ENCODE data around the gene GRID2.
"Not testable (repeated sequence)": the region's sequence is repeated elsewhere in the genome, so short reads cannot be mapped to it uniquely, and the experiment has no call there.

Gene GRID2

DNA sequence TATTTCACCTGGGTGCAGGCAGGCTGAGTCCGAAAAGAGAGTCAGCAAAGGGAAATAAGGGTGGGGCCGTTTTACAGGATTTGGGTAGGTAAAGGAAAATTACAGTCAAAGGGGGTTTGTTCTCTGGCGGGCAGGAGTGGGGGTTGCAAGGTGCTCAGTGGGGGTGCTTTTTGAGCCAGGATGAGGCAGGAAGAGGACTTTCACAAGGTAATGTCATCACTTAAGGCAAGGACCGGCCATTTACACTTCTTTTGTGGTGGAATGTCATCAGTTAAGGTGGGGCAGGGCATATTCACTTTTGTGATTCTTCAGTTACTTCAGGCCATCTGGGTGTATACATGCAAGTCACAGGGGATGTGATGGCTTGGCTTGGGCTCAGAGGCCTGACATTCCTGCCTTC lies 32.2 kb upstream of the GRID2 start:
- not testable (repeated sequence) for H3K27me3 Mint-ChIP-seq; H3K36me3 Mint-ChIP-seq; H3K4me1 Mint-ChIP-seq (ENCODE audit: low read depth); H3K9me3 Mint-ChIP-seq (ENCODE audit: low read depth); H3K27ac Mint-ChIP-seq; H3K4me3 Mint-ChIP-seq

DNA sequence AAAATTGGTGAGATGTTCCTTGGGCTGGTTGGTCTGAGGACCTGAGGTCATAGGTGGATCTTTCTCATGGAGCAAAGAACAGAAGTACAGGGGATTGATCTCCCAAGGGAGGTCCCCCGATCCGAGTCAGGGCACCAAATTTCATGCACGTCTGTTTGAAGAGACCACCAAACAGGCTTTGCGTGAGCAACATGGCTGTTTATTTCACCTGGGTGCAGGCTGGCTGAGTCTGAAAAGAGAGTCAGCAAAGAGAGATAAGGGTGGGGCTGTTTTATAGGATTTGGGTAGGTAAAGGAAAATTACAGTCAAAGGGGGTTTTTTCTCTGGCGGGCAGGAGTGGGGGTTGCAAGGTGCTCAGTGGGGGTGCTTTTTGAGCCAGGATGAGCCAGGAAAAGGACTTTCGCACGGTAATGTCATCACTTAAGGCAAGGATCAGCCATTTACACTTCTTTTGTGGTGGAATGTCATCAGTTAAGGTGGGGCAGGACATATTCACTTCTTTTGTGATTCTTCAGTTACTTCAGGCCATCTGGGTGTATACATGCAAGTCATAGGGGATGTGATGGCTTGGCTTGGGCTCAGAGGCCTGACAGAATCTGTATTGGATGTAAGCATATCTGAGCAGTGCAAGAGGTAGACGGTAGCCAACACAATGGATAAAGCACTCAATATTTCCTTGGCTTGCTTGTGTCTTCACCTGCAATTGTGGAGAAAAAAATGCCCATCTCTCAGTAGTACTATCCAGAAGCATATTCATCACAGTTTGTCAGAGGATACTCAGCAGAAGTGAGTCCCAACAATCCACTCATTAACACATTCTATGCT lies 26.5 kb upstream of the GRID2 start:
- H3K9me3 Mint-ChIP-seq (ENCODE audit: low read depth); H3K4me3 Mint-ChIP-seq; H3K36me3 Mint-ChIP-seq; H3K27me3 Mint-ChIP-seq; H3K4me1 Mint-ChIP-seq (ENCODE audit: low read depth); H3K27ac Mint-ChIP-seq: not testable (repeated sequence)

DNA sequence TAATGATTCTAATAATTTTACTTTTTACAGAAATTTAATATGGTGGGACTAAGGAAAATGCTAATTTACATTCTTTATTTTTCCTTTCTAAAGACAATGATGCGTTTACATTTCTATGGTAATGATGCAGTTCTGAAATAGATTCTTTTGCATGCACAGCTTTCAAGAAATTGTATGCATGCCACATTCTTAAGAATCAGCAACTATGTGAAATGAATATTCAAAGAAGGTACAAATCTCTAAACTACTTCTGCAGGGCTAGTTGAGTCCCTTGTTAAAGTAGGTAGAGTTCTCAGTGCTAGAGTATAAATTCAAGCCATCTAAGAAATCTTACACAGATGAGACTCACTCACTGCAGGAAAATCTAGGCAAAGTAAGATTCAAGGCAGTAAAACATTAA lies 24.5 kb upstream of the GRID2 start:
- Mint-ChIP-seq H3K27me3 (no peaks in the 10 kb centered on the region), H3K9me3 (ENCODE audit: low read depth) (peaks cover 7% of the 10 kb centered on the region)

DNA sequence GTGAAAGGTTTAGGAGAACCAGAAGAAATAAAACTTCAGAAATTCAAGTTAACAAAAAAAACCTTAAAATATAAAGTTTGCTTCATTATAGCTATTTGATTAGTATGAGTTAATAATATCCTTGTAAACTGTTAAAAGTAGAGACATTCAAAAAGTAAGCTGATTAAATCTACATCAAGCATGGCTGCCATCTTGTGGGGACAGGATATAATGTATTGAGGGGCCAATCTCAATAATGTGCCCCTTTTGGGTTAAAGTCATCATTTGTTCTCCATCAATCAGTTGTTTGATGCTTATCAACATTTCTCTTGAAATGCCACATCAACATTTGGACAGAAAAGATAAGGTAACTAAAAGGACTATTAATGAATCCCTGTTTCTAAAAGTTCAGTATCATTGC lies 4.6 kb upstream of the GRID2 start:
- peaks cover 4% of the 10 kb centered on the region for H3K9me3 Mint-ChIP-seq (ENCODE audit: low read depth)
- H3K4me1 Mint-ChIP-seq (ENCODE audit: low read depth): no peaks in the 10 kb centered on the region
- H3K27ac Mint-ChIP-seq: no peak overlapping the region
- no peaks in the 10 kb centered on the region for H3K27me3 Mint-ChIP-seq
- H3K4me3 Mint-ChIP-seq: no peak overlapping the region
- H3K36me3 Mint-ChIP-seq: no peaks in the 10 kb centered on the region

More for the DNA sequence above, 24.5 kb upstream of the GRID2 start:
- Mint-ChIP-seq H3K36me3 (no peaks in the 10 kb centered on the region), H3K27ac (no peak overlapping the region), H3K4me3 (no peak overlapping the region), H3K4me1 (ENCODE audit: low read depth) (no peaks in the 10 kb centered on the region)

DNA sequence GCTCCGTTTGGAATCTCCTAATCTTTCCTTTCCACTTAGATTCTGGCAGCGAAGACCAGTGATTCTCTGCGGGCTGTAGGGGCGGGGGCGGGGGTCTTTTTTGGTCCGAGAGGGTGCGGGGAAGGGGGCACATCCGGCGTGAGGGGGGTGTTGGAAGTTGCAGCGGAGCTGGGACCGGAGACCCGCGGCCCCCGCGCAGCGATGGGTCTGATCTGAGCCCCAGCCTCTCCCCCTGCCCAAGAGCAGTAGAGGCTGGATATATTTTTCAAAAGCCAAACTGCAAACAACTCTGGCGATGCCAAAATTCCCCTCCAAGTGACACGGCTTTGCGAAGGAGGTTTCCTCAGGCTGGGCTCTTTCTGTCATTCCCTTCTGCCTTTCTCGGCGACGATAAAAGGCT lies 355 bp downstream of the GRID2 start:
- peaks cover 4% of the 10 kb centered on the region for H3K4me1 Mint-ChIP-seq (ENCODE audit: low read depth)
- H3K27me3 Mint-ChIP-seq: peaks cover 22% of the 10 kb centered on the region

DNA sequence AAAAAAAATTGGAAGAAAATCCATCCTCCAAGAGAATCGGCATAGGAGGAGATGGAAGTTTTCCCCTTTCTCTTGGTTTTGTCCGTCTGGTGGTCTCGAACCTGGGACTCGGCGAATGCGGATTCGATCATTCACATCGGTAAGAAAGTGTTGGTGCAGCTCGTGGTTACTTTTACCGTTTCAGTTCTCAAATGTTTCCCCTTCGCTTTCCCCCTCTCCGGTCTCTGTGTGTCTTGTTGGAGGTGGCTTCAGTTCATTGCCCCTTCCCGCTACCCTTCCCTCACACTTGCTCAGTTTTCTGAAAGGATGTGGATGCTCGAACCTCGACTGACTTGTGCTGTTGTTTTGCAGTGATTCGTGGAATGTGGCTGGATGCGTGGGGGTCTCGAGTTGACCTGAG lies 840 bp downstream of the GRID2 start:
- H3K4me3 Mint-ChIP-seq: no peak overlapping the region
- no peak overlapping the region for H3K27ac Mint-ChIP-seq
- peaks cover 4% of the 10 kb centered on the region for H3K4me1 Mint-ChIP-seq (ENCODE audit: low read depth)
- no peaks in the 10 kb centered on the region for H3K9me3 Mint-ChIP-seq (ENCODE audit: low read depth)
- peaks cover 22% of the 10 kb centered on the region for H3K27me3 Mint-ChIP-seq
- H3K36me3 Mint-ChIP-seq: no peaks in the 10 kb centered on the region

More for the DNA sequence above, 355 bp downstream of the GRID2 start:
- no peaks in the 10 kb centered on the region for H3K36me3 Mint-ChIP-seq
- no peak overlapping the region for H3K4me3 Mint-ChIP-seq
- no peaks in the 10 kb centered on the region for H3K9me3 Mint-ChIP-seq (ENCODE audit: low read depth)
- H3K27ac Mint-ChIP-seq: no peak overlapping the region

DNA sequence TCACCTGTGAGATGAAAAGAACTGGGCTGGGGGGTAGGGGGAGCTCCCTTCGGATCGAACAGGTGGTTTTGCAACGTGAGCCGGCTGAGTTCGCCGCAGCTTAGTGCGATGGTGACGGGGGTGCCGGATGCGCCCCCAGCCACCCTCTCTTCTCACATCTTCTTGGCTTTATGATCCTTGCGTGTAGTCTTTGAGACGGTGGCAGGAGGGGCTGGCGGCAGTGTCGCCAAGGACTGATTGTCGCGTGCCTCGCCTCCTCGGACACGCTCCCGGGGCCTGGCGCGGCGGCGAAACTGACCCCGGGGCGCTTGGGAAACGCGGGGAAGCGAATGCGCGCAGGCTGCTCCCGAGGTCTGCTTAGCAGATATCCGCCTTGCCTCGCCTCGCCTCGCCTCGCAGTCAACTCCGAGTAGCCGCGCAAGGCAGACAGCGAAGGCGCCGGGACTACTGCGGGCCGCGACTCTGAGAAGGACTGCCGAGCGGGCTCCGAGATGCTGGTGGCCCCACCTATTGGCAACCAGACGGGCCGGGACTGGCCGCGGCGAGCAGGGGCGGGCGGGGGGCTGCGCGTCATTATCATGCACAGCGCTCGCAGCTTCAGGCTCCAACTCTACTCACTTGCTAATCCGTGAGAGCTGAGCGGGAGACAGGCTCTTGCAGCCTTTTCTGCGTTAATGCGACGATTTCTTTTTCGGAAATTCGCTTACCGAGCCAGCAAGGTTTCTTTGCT lies 1.5 kb downstream of the GRID2 start:
- Mint-ChIP-seq H3K27ac (no peak overlapping the region), H3K36me3 (no peaks in the 10 kb centered on the region), H3K9me3 (ENCODE audit: low read depth) (no peaks in the 10 kb centered on the region), H3K27me3 (peaks cover 22% of the 10 kb centered on the region), H3K4me1 (ENCODE audit: low read depth) (peaks cover 4% of the 10 kb centered on the region), H3K4me3 (no peak overlapping the region)

DNA sequence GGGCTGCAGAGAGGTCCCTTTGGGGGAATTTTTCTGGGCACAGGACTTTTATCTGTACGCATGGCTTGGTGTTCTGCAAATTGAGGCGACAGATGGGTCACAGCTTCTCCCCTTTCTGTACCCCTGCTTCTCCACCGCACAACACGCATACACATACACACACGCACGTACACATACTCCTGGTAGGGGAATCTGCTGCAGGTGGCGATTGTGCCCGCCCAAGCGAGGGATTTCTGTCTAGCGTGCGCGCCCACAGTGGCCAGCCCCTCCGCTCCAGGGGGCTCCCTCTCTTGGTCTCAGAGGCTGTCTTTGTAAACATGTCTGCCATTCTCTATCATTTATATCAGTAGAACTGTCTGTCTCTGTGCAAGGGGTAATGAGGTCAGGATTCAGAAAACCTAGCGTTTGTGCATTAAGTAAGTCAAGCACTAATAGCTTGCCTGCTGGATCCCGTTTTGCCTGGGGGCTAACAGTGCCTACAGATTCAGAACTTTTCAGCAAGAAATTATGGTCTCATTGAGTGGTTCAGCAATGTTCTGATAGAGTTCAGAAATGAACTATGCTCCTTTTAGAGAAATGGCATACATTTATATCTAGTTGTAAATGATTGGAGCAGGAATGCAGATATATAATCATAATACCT lies 2.2 kb downstream of the GRID2 start:
- no peak overlapping the region for H3K27ac Mint-ChIP-seq
- H3K36me3 Mint-ChIP-seq: no peaks in the 10 kb centered on the region
- H3K27me3 Mint-ChIP-seq: peaks cover 22% of the 10 kb centered on the region
- no peaks in the 10 kb centered on the region for H3K9me3 Mint-ChIP-seq (ENCODE audit: low read depth)
- peaks cover 4% of the 10 kb centered on the region for H3K4me1 Mint-ChIP-seq (ENCODE audit: low read depth)
- H3K4me3 Mint-ChIP-seq: no peak overlapping the region

DNA sequence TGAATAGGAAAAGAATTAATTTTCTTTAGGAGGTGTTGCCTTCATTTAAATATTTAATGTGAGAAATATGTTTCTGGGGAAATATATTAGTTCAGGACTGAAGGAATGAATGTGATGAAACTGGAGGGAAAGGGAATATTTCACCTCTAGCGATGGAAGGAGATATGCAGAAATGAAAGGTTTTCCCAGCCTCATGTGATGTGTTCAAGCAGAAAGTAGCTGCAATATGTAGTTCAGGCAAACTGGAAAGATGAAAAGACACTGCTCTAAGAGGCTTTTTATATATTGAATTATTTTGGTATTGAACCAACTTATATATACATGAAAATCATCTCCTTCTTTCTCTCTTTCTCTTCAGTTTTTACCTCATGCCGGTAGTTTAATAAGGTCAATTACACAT lies 3.4 kb downstream of the GRID2 start:
- Mint-ChIP-seq H3K36me3 (no peaks in the 10 kb centered on the region), H3K4me1 (ENCODE audit: low read depth) (peaks cover 4% of the 10 kb centered on the region), H3K27me3 (peaks cover 22% of the 10 kb centered on the region), H3K9me3 (ENCODE audit: low read depth) (peaks cover 2% of the 10 kb centered on the region), H3K27ac (no peak overlapping the region), H3K4me3 (no peak overlapping the region)

DNA sequence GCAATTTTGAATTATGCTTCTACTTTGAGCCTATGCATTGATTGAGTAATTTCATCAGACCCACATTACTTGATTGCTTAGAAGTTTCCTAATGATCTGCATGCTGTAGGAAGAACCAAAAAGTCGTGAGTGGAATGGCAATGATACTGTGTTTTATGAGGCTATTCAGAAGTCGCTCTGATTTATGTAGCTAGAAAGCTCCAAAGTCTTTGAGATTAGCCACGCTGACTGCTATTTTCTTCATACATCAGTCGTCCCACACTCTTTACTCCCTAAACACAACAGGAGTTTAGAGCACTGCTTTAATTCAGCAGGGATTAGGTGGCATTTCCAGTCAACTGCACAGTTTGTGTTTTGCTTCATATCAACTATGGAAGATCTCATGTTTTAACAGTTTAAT lies 4.1 kb downstream of the GRID2 start:
- Mint-ChIP-seq H3K27ac (no peak overlapping the region), H3K4me1 (ENCODE audit: low read depth) (peaks cover 4% of the 10 kb centered on the region), H3K36me3 (no peaks in the 10 kb centered on the region), H3K27me3 (peaks cover 22% of the 10 kb centered on the region), H3K4me3 (no peak overlapping the region), H3K9me3 (ENCODE audit: low read depth) (peaks cover 5% of the 10 kb centered on the region)

DNA sequence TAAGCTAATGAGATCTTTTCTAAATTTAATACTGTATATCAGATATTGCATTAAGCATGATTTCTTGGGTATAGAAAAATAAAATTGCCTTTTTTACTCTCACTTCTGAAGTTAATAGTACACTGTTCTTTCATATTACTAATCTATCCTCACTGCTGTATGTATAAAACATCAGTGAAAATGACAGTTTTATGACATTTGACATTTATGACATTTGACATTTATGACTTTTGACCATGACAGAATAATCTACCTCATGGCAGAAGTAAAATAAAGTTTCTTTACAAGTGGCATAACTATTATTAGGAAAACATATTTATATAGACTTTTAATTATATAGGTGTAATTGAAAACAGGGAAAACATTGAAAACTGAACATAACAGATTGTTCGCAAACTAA lies 13.3 kb downstream of the GRID2 start:
- Mint-ChIP-seq H3K27me3 (no peaks in the 10 kb centered on the region), H3K4me1 (ENCODE audit: low read depth) (no peaks in the 10 kb centered on the region), H3K27ac (no peak overlapping the region), H3K36me3 (no peaks in the 10 kb centered on the region), H3K9me3 (ENCODE audit: low read depth) (peaks cover 4% of the 10 kb centered on the region), H3K4me3 (no peak overlapping the region)

DNA sequence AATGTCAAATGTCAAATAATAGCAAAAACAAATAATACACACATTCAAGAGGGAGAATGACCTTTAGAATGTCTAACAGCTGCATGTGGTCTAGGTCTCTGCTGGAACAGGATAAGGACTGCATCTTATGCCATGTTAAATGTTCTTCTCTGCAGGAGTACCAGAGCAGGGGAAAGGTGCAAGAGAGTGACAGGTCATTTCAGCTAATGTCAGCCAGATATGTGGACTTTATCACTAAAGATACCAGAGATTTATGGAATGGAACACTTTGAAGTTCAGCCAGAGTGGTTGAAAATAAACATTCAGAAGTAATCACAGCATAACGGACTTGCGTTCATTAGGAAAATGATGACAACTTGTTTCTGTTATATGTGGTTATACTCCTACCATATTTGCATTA lies 24.3 kb downstream of the GRID2 start:
- H3K9me3 Mint-ChIP-seq (ENCODE audit: low read depth): no peaks in the 10 kb centered on the region
- H3K27me3 Mint-ChIP-seq: no peaks in the 10 kb centered on the region
- H3K4me1 Mint-ChIP-seq (ENCODE audit: low read depth): no peaks in the 10 kb centered on the region
- H3K27ac Mint-ChIP-seq: no peak overlapping the region
- no peak overlapping the region for H3K4me3 Mint-ChIP-seq
- H3K36me3 Mint-ChIP-seq: no peaks in the 10 kb centered on the region

DNA sequence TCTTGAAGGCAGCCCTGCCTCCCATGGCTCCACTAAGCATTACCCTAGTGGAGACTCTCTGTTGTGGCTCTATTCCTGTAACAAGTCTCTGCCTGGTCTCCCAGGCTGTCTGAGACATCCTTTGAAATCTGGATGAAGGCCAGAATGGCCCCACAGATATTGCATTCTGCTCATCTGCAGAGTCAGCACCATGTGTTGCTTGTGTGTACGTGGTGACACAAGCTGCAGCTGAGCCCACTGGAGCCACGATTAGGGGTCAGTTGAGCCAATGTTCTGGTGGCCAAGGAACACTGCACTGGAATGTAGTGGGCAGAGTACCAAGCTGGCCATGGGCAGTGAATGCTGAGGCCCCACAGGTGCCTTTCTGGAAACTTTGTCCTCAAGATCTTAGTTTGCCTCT lies 29.2 kb downstream of the GRID2 start:
- Mint-ChIP-seq H3K9me3 (ENCODE audit: low read depth) (no peaks in the 10 kb centered on the region), H3K36me3 (no peaks in the 10 kb centered on the region), H3K27ac (no peak overlapping the region)

DNA sequence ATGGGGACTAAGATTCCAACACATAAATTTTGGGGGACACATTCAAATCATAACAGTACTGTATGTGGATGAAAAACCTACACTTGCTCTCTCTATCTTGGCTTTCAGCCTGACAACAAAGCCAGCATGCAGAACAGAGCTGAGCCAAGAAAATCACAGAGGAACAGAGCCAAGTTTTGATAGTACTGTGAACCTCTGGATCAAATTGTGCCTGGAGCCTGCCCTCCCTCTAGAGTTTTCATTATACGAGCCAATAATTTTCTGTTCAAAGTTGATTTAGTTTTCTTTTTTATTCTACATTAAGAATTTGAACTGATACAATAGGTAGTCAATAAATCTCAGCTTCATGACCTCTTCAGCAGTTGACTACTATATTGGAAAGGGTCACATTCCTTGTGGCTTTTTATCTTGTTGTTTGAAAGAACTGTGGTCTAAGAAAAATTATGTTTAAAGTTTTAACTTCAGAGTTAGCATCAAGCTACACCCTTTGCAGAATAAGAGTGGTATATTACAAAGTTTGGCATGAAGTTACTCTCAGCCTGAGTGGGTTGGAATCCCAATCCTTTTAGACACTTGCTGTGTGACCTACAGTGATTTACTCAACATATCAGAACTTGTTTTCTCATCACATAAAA lies 31.1 kb downstream of the GRID2 start:
- Mint-ChIP-seq H3K27ac (no peak overlapping the region), H3K9me3 (ENCODE audit: low read depth) (no peaks in the 10 kb centered on the region), H3K4me3 (no peak overlapping the region), H3K4me1 (ENCODE audit: low read depth) (no peaks in the 10 kb centered on the region), H3K27me3 (no peaks in the 10 kb centered on the region), H3K36me3 (no peaks in the 10 kb centered on the region)

More for the DNA sequence above, 29.2 kb downstream of the GRID2 start:
- H3K4me1 Mint-ChIP-seq (ENCODE audit: low read depth): no peaks in the 10 kb centered on the region
- H3K27me3 Mint-ChIP-seq: no peaks in the 10 kb centered on the region
- no peak overlapping the region for H3K4me3 Mint-ChIP-seq

DNA sequence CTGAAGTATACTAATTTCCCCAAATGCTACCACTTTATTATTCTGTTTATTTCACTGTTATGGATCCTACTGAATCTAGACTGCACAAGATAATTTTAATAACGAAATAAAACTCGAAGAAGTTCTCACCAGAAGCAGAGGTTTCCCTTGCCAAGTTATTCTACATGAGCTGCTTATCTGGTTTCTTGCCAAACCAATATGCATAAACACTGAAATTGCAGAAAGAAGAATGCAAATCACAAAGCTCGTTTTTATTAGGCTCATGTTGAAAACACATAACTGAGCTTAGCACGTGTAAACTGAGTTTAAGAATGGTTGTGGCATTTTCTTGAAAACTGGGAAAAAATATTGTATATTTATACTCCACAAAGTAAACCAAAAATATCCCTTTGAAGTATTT lies 35.9 kb downstream of the GRID2 start:
- H3K27ac Mint-ChIP-seq: no peak overlapping the region
- H3K9me3 Mint-ChIP-seq (ENCODE audit: low read depth): peaks cover 4% of the 10 kb centered on the region
- H3K4me3 Mint-ChIP-seq: no peak overlapping the region
- no peaks in the 10 kb centered on the region for H3K36me3 Mint-ChIP-seq
- H3K27me3 Mint-ChIP-seq: no peaks in the 10 kb centered on the region
- H3K4me1 Mint-ChIP-seq (ENCODE audit: low read depth): no peaks in the 10 kb centered on the region
